SU-DHL-6 (cell line): Measurements from ENCODE around the gene C17orf78.

Experiments used
- H2AFZ ChIP-seq: fragments of 200-600 bp; sonication (generic); 2 replicates; pipeline ENCODE4 v1.6.1; 2014; ENCODE audit warnings: low read depth, mild to moderate bottlenecking, moderate library complexity, mixed read lengths, antibody characterized with exemption, low read length; ENCODE audit not compliant: severe bottlenecking
- H3F3A ChIP-seq: fragments of 200-600 bp; shearing (Covaris generic); 2 replicates; pipeline ENCODE4 v1.6.0; 2016; ENCODE audit warnings: antibody characterized with exemption, mild to moderate bottlenecking; ENCODE audit not compliant: insufficient read depth
- H3K27ac ChIP-seq: fragments of 200-600 bp; sonication (generic); 2 replicates; pipeline ENCODE4 v1.5.1; 2016; ENCODE audit warnings: low read depth, mild to moderate bottlenecking, low read length, moderate library complexity, mixed read lengths
- H3K27me3 ChIP-seq: fragments of 200-600 bp; sonication (generic), shearing (Covaris generic); 2 replicates; pipeline ENCODE4 v1.6.0; 2014; ENCODE audit warnings: mild to moderate bottlenecking, low read length
- H3K36me3 ChIP-seq: fragments of 200-600 bp; sonication (generic); 2 replicates; pipeline ENCODE4 v1.6.1; 2014; ENCODE audit warnings: mild to moderate bottlenecking, low read length, mixed read lengths
- H3K4me2 ChIP-seq: fragments of 300-600, 200-600 bp; shearing (Covaris generic), sonication (generic); 2 replicates; pipeline ENCODE4 v1.6.0; 2014; ENCODE audit warnings: low read length, low read depth, mild to moderate bottlenecking; ENCODE audit not compliant: poor library complexity, severe bottlenecking
- H3K4me3 ChIP-seq: fragments of 200-600 bp; sonication (generic); 2 replicates; pipeline ENCODE4 v1.5.1; 2014; ENCODE audit warnings: antibody characterized with exemption, low read length, mild to moderate bottlenecking, mixed read lengths; ENCODE audit not compliant: insufficient read depth, poor library complexity, severe bottlenecking
- H3K79me2 ChIP-seq: fragments of 200-600 bp; sonication (generic); 2 replicates; pipeline ENCODE4 v1.6.1; 2014; ENCODE audit warnings: mild to moderate bottlenecking, low read length, moderate library complexity; ENCODE audit not compliant: insufficient read depth
- H3K9ac ChIP-seq: fragments of 200-600 bp; sonication (generic); 2 replicates; pipeline ENCODE4 v1.7.0; 2014; ENCODE audit warnings: mild to moderate bottlenecking, low read length
- H3K9me2 ChIP-seq: fragments of 200-600 bp; sonication (generic); replicated peaks from 2 replicates; pipeline ENCODE4 v1.6.1; 2014; ENCODE audit warnings: low read length; ENCODE audit not compliant: insufficient read depth
- H3K9me3 ChIP-seq: fragments of 200-600 bp; sonication (generic); 2 replicates; pipeline ENCODE4 v1.6.1; 2014; ENCODE audit warnings: low read length, mixed read lengths; ENCODE audit not compliant: insufficient read depth
- H4K20me1 ChIP-seq: fragments of 200-600 bp; sonication (generic); 2 replicates; pipeline ENCODE4 v1.6.1; 2014; ENCODE audit warnings: low read depth, mild to moderate bottlenecking, antibody characterized with exemption, low read length, moderate library complexity, mixed read lengths
- EZH2phosphoT487 ChIP-seq: fragments of 200-600 bp; sonication (generic), shearing (Covaris generic); conservative IDR thresholded peaks from 2 replicates; pipeline ENCODE4 v1.6.1; 2018; ENCODE audit warnings: mild to moderate bottlenecking, antibody characterized with exemption, low read length, moderate library complexity, mixed read lengths
- TF ChIP-seq, protein P1 (sequence below): fragments of 200-600 bp; sonication (generic); IDR thresholded peaks from one replicate; pipeline ENCODE4 v1.5.1; 2017; ENCODE audit warnings: antibody characterized with exemption, mild to moderate bottlenecking, low read length, moderate library complexity; ENCODE audit not compliant: insufficient read depth, poor library complexity, severe bottlenecking

C17orf78 gene

DNA sequence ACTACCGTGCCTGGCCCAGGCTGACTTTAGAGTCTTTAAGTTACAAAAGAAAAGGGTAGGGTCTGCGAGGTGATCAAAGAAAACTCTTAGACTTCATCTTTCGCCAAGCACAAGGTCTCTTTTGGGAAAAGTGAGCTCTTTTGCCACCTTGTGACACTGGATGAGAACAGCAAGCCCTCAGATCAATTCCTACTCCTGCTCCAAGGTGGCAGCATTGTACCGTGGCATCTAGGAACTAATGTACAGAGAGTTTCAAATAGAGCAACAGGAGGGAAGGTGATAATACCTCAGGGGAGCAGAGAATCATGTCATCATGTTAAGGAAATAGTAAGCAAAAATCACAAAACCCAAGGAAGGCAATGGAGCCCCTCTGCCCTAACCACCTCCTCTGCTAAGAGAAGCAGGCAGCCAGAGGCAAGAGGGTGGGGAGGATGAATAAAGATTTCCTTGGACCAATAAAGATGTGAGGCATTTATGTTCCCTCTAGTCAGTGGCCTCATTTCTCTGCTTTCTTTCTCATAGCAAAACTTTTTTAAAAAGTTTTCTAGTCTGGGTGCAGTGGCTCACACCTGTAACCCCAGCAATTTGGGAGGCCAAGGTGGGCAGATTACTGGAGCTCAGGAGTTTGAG lies 2.1 kb upstream of the C17orf78 start:
- H2AFZ ChIP-seq: no peak overlapping the region
- no peaks in the 10 kb centered on the region for H3K9me3 ChIP-seq
- no peak overlapping the region for H3K27ac ChIP-seq
- H3K4me3 ChIP-seq: no peak overlapping the region
- no peaks in the 10 kb centered on the region for H3K36me3 ChIP-seq
- H3K9ac ChIP-seq: no peak overlapping the region
- no peaks in the 10 kb centered on the region for H3F3A ChIP-seq
- H3K27me3 ChIP-seq: no peaks in the 10 kb centered on the region
- no peak for TF ChIP-seq EZH2phosphoT487
- TF ChIP-seq, protein P1, sequence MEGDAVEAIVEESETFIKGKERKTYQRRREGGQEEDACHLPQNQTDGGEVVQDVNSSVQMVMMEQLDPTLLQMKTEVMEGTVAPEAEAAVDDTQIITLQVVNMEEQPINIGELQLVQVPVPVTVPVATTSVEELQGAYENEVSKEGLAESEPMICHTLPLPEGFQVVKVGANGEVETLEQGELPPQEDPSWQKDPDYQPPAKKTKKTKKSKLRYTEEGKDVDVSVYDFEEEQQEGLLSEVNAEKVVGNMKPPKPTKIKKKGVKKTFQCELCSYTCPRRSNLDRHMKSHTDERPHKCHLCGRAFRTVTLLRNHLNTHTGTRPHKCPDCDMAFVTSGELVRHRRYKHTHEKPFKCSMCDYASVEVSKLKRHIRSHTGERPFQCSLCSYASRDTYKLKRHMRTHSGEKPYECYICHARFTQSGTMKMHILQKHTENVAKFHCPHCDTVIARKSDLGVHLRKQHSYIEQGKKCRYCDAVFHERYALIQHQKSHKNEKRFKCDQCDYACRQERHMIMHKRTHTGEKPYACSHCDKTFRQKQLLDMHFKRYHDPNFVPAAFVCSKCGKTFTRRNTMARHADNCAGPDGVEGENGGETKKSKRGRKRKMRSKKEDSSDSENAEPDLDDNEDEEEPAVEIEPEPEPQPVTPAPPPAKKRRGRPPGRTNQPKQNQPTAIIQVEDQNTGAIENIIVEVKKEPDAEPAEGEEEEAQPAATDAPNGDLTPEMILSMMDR: peak; percentile 98
- no peaks in the 10 kb centered on the region for H4K20me1 ChIP-seq
- no peaks in the 10 kb centered on the region for H3K79me2 ChIP-seq
- H3K9me2 ChIP-seq: no peaks in the 10 kb centered on the region
- H3K4me2 ChIP-seq: no peak overlapping the region

DNA sequence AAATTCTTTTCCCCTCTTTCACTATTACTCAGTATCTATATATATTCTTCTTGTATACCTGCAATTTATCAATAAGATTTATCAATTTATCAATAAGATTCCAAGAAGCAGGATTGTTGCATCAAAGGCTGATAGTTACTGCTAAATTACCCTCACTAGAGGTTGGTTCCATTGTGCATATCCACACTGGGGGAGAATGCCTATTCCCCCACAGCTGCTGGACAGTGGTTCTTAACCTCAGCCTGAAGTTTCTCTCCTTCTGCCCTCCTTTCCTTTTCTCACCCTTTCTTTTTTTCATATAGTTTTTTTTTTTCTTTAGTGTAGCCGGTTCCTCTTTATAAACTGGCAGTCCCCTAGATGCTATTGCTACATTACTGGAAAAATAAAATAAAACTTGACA lies 6.3 kb downstream of the C17orf78 start:
- Histone ChIP-seq H3K4me3 (no peak overlapping the region), H3K4me2 (no peak overlapping the region), H3K9ac (no peak overlapping the region), H3K27me3 (no peaks in the 10 kb centered on the region), H3K27ac (no peak overlapping the region), H4K20me1 (no peaks in the 10 kb centered on the region), H2AFZ (no peak overlapping the region), H3K9me2 (no peaks in the 10 kb centered on the region), H3K79me2 (no peaks in the 10 kb centered on the region), H3K9me3 (no peaks in the 10 kb centered on the region), H3F3A (no peaks in the 10 kb centered on the region), H3K36me3 (no peaks in the 10 kb centered on the region)
- no peak for TF ChIP-seq EZH2phosphoT487
- TF ChIP-seq, protein P1: no peak

DNA sequence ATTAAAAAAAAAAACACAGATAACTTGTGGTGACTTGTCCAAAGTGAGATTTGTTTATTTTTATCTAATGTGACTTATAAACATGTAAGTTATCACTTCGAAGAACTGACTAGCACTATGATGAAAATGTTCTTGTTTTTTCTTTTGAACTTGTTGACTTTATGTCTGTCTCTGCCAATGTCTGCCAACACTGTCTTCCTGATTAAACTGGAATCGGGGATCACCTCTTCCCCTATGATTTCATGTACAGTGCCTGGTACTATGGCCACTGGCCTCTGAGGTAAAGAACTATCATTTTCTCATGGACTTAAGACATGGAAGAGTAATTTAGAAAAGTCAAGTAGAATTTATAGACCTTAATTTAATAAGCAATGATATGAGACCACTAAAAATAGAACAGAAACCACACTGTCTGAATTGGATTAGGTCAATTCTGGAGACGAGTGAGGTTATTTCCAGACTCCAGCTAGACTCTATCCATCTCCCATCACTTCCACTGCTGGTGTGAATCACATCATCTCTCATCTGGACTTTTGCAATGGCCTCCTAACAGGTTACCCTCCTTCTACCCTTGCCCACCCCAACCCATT lies 8.9 kb downstream of the C17orf78 start:
- no peak overlapping the region for H3K9ac ChIP-seq
- H3K27me3 ChIP-seq: no peaks in the 10 kb centered on the region
- no peaks in the 10 kb centered on the region for H3K36me3 ChIP-seq
- no peak overlapping the region for H3K27ac ChIP-seq
- no peaks in the 10 kb centered on the region for H4K20me1 ChIP-seq
- no peak overlapping the region for H2AFZ ChIP-seq
- no peak overlapping the region for H3K4me2 ChIP-seq
- no peaks in the 10 kb centered on the region for H3K9me2 ChIP-seq
- H3K4me3 ChIP-seq: no peak overlapping the region
- H3F3A ChIP-seq: no peaks in the 10 kb centered on the region
- no peaks in the 10 kb centered on the region for H3K9me3 ChIP-seq
- H3K79me2 ChIP-seq: no peaks in the 10 kb centered on the region
- no peak for TF ChIP-seq EZH2phosphoT487
- TF ChIP-seq, protein P1: no peak
